ENCODE results near the gene PTPRM. TPM values are rescaled to one million over a fixed set of nuclear protein-coding genes. Genes with fewer than 3 reads are reported as not detected.

The PTPRM gene
- total and polyA plus RNA-seq, 2 of the 8 experiments (the other 6 are each of a cell fraction or from before 2014, with no cell fraction given), result 4.1 to 7.0 TPM

GRCh38 chr18:8142932-8143331 lies 575.8 kb downstream of the PTPRM start:
- Histone ChIP-seq H3K23me2 (ENCODE audit: low read depth, low read length) (no peaks in the 10 kb centered on the region), H4K8ac (ENCODE audit: extremely low read depth, insufficient read depth, low read length) (no peak overlapping the region), H3K23ac (ENCODE audit: insufficient read length) (no peak overlapping the region), H2BK120ac (replicated peaks; ENCODE audit: low read depth, low read length) (no peak overlapping the region), H3K4me2 (ENCODE audit: insufficient read depth in 1 of 2, low read depth in 2 of 2, low read length in 2 of 2) (no peak overlapping the region), H3K9ac (replicated peaks in 1 of 4; ENCODE audit: extremely low read depth in 1 of 4, low read depth in 3 of 4, low read length in 3 of 4) (no peak overlapping the region), H2AFZ (ENCODE audit: low read length) (no peak overlapping the region), H3K4me1 (replicated peaks in 1 of 4; ENCODE audit: control insufficient read depth in 3 of 4, insufficient read depth in 4 of 4, low read length in 3 of 4) (0 out of 7 replicates have a peak, but pooled peaks cover 0 to 2% (median 0%) of the 10 kb centered on the region in 4 experiments), H2AK5ac (ENCODE audit: low read depth, low read length) (no peak overlapping the region), H3K27ac (ENCODE audit: low read depth, low read length) (no peak overlapping the region), H2BK5ac (ENCODE audit: low read depth, low read length) (no peak overlapping the region), H3K18ac (ENCODE audit: extremely low read depth, low read length) (no peak overlapping the region), H3K4me3 (ENCODE audit: extremely low read depth in 1 of 4, insufficient read depth in 2 of 4, low read depth in 3 of 4, low read length in 4 of 4) (no peak overlapping the region), H3K79me1 (ENCODE audit: low read depth, low read length) (no peaks in the 10 kb centered on the region), H3K79me2 (ENCODE audit: control insufficient read depth in 1 of 2, insufficient read depth in 2 of 2, low read length in 2 of 2) (no peaks in the 10 kb centered on the region), H4K5ac (ENCODE audit: insufficient read length, low read depth, low read length) (no peak overlapping the region), H2BK20ac (ENCODE audit: low read length) (no peak overlapping the region), H2BK12ac (ENCODE audit: low read depth, low read length) (no peak overlapping the region), H3K36me3 (ENCODE audit: control insufficient read depth in 2 of 4, insufficient read depth in 4 of 4, low read length in 3 of 4) (no peaks in the 10 kb centered on the region), H2BK15ac (ENCODE audit: low read length) (no peak overlapping the region), H3K14ac (ENCODE audit: insufficient read length) (no peak overlapping the region), H3K9me3 (ENCODE audit: insufficient read depth in 2 of 2, low read depth in 1 of 2, low read length in 1 of 2) (no peaks in the 10 kb centered on the region), H3K56ac (replicated peaks; ENCODE audit: insufficient read length, low read depth, low read length) (no peak overlapping the region), H3K27me3 (replicated peaks in 1 of 4; ENCODE audit: control insufficient read depth in 3 of 4, extremely low read depth in 1 of 4, insufficient read depth in 3 of 4, low read length in 3 of 4) (peaks cover 0 to 1% (median 0%) of the 10 kb centered on the region in 4 experiments; a peak in 1 of 7 replicates), H3K4ac (replicated peaks; ENCODE audit: insufficient read length, low read depth, low read length) (no peak overlapping the region), H4K91ac (replicated peaks; ENCODE audit: insufficient read length, low read length) (no peak overlapping the region), H4K20me1 (replicated peaks in 1 of 2; ENCODE audit: control insufficient read depth in 1 of 2, insufficient read depth in 2 of 2, low read length in 2 of 2) (no peaks in the 10 kb centered on the region)
- no peak for FAIRE-seq
- no peak for DNase-seq (ENCODE audit: low read depth in 1 of 2, low spot score in 2 of 2)
- CTCF ChIA-PET (ENCODE audit: partially characterized antibody), result interaction anchor here (0.7 to 1.3 kb wide), 3 partner anchors 13 to 298 kb away, joined by 3 to 4 read pairs (median 3); no protein-coding TSS in a partner anchor
- POLR2A ChIA-PET (ENCODE audit: partially characterized antibody), result no interaction called here
- 90% methylated on average over 2 of the region's 2 CpGs; no CpG with 5 or more reads in 1 of the 2 experiments for WGBS, 2 experiments (ENCODE audit: extremely low coverage in 1 of 2, insufficient coverage in 1 of 2, insufficient read length in 1 of 2, insufficient replicate concordance in 2 of 2, low coverage in 1 of 2, low lambda C conversion rate in 2 of 2, missing lambda C conversion rate in 1 of 2)
- no peak for TF ChIP-seq MAX (IDR thresholded peaks at IDR 0.05)
- no peak for TF ChIP-seq KDM4A (IDR thresholded peaks at IDR 0.05; ENCODE audit: low read depth, low read length, severe bottlenecking)
- TF ChIP-seq TAF1 (IDR thresholded peaks at IDR 0.05; ENCODE audit: low read depth, low read length), result no peak
